GM12874 (cell line): ENCODE results near the gene DLK1.

Experiments
- TF ChIP-seq, protein P1 (sequence below): IDR thresholded peaks from 2 replicates; pipeline ENCODE4 v1.5.1; 2011; ENCODE audit warnings: low read depth, mild to moderate bottlenecking, control low read depth, low read length, moderate library complexity; ENCODE audit not compliant: insufficient read depth

DLK1 gene

DNA sequence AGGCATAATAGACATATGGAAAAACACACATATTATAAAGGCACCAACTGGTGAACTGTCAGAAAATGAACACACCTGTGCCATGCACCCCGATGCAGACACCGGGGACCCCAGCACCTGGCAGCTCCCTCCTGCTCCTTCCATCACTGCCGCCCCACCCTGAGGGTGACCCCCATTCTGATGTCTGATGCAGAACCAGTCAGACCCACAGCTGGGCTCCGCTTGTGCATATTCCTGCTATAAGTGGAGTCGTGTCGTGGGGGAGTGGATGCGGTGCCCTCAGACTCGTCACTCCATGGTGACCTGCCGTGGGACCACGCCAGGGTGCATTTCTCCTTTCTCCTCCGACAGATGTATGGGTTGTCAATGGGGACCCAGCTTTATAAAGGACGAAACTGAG is 53.6 kb downstream of the DLK1 start:
- TF ChIP-seq, protein P1, sequence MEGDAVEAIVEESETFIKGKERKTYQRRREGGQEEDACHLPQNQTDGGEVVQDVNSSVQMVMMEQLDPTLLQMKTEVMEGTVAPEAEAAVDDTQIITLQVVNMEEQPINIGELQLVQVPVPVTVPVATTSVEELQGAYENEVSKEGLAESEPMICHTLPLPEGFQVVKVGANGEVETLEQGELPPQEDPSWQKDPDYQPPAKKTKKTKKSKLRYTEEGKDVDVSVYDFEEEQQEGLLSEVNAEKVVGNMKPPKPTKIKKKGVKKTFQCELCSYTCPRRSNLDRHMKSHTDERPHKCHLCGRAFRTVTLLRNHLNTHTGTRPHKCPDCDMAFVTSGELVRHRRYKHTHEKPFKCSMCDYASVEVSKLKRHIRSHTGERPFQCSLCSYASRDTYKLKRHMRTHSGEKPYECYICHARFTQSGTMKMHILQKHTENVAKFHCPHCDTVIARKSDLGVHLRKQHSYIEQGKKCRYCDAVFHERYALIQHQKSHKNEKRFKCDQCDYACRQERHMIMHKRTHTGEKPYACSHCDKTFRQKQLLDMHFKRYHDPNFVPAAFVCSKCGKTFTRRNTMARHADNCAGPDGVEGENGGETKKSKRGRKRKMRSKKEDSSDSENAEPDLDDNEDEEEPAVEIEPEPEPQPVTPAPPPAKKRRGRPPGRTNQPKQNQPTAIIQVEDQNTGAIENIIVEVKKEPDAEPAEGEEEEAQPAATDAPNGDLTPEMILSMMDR: no peak

DNA sequence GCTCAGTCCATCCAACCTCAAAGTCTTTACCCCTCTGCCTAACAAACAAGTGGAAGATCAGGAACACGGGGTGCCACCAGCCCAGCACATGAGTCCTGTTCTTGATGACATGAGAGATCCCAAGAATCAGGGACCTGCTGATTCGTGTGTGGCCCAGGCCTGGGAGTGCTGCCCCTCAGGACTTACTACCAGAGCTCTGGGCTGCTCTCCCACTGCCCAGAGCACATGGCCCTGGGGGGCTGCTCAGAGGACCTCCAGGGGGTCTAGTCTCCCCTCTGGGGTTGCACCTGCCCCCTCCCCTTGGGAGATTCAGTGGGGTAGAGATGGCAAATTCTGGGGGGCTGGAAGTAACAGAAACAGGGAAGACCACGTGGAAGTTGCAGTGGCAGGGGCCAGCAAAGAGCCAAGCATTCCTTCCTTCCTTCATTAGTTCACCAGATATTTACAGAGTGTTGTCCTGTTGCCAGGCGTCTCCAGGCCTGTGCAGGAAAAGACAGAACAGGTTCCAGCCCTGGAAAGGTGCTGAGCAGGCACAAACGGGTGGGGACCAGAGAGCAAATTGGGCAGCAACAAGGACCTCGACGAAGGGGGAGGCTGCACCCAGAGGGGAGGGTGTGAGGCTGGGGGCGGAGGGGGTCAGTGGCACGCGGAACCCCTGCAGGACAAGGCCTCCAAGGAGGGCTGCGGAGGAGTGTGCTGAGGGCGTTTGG is 54.1 kb downstream of the DLK1 start:
- TF ChIP-seq, protein P1: no peak

DNA sequence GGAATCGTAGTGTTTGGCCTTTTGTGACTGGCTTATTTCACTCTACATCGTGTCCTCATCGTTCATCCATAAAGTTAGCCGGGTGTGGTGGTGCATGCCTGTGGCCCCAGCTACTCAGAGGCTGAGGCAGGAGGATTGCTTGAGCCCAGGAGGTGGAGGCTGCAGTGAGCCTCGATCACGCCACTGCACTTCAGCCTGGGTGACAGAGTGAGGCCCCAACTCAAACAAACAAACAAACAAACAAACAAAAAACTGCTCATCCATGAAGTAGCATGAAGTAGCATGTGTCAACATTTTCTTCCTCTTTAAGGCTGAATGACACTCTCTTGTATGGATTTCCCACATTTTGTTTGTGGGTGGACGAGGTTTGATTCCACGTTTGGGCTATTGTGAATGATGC is 55.3 kb downstream of the DLK1 start:
- TF ChIP-seq, protein P1: no peak

DNA sequence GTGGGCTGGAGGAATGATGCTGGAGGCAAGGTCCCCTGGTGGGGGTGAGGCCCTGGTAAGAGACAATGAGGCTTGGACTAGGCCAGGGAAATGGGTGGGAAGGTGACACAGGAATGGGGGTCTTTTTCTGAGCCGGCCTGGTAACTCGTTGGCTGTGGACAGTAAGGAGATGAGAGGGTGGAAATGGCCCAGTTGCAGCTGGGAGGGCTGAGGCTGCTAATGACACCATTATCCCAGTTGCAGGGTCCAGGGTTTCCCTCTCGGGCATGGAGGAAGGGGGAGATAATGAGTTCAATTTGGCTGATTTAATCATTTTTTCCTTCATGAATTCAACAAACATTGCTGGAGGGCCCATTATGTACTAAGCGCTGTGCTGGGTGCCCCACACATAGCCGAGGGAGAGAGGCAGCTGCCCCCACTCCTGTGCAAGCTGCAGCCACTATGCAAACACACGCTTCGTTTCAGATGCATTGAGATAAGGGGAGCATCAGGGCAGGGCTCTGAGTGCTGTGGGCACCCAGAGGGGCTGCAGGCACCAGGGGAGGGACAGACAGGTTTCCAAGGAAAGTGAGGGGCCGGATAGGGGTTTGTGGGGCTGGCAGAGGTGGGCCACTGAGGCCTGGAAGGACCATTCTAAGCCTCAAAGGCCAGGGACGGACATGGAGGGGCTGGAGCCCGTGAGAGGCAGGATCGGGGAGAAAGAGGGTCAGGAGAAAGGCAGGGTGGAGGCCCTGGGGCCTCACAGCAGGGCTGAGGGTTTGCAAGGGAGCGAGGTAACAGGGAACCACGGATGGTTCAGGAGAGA is 56.0 kb downstream of the DLK1 start:
- TF ChIP-seq, protein P1: no peak

DNA sequence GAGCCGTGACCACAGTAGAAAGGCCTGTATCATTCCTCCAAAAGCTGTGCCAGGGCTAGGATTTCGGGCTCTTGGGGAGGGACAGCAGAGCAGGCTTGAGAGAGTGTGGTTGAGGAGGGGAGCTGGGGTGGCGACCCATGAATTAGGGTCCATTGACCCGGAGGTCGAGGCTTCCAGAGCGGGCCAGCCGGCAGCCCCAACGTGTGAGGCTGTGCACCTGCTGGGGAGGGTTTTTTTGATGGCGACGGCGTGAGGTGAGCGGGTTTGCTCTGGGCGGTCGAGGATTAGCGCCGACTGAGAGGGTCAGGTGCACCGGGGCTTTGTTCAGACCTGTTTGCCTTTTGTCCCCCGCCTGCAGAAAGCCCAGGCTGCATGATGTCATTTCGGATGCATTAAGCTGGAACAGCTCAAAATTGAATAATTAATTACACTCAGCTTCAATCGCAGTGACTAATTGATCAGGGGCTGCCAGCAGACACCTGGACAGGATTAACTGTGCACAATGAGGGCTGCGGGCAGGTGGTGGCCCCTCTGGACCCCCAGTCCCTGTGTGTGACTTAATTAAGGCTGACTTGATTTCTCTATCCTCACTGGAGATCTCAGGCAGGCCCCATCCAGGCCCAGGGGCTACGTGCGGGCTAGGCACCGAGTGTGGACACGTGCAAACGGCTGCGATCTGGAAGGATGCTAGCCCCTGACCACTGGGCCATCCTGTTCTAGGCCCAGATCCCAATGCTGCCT is 57.1 kb downstream of the DLK1 start:
- TF ChIP-seq, protein P1: no peak

DNA sequence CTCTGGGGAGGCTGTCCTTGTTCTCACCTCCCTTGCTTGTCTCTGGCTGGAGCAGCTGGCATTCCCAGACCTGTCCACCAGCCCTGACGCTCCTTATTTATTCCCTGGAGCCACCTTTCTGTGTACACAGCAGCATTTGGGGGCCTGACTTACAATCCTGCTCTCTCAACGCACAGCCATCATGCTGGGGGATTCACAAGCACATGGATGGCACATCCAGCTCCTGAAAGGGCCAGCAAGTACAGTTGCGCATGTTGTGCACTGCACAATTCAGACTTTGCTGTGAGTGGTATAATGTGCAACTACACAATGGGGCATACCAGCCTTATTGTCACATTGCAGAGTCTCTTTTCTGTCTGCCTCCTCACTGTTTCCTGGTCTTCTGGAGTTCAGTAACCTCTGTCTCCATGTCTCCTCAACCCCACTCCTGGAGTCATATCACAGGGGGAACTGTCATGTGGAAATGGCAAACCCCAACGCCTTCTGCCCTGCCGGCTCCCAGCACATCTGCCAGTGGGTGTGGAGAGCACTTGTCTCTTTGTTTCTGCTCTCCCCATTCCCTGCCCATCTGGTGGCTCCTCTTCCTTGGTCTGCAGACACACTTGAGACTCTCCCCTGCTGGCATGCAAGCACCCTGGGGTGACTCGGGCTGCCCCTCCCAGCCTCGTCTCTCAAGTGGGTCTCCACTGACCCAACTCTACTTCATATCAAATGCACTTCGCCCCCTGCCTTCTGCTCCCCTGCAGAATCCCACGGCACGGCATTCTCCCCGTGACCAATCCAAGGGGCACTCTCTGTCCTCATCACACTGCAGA is 58.0 kb downstream of the DLK1 start:
- TF ChIP-seq, protein P1: no peak
